NCI-H1417 (cell line): ENCODE results near the gene CYP3A5.
"Not testable (repeated sequence)": the region's sequence is repeated elsewhere in the genome, so short reads cannot be mapped to it uniquely, and the experiment has no call there.

Source experiments
- DNase-seq, 3 experiments: peaks; one replicate each; lab custom pipeline; 2025; lab: John Stamatoyannopoulos, UW

CYP3A5 gene

GRCh38 chr7:99685871-99686608 is 6.2 kb upstream of the CYP3A5 start:
- peak in 1 of 3 experiments; percentile 35 for DNase-seq

GRCh38 chr7:99685129-99685758 is 5.4 kb upstream of the CYP3A5 start:
- no peak for DNase-seq

DNA sequence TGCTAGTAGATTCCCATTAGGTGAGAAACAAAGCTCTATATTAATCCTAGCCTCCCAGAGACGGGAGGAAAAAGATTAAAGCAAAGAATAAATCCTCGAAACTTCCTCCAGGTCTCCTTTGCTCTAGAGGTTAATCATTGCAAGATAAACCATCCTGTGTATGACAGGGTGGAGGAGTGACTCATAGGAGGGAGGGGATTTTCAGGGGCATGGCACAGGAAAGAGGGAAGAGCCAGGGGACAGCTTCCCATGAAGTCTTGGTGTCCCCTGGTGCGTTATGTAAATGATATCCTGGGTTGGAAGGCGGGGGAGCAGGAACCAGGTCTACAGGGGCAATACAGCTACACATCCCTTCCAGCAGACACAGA is 780 bp downstream of the CYP3A5 start:
- no peak for DNase-seq

GRCh38 chr7:99677648-99678045 is 2.1 kb downstream of the CYP3A5 start:
- DNase-seq = no peak

- DNase-seq = no peak
Measured at GRCh38 chr7:99677013-99677647, 2.7 kb downstream of the CYP3A5 start.

GRCh38 chr7:99674995-99675742 is 4.6 kb downstream of the CYP3A5 start:
- no peak for DNase-seq

DNA sequence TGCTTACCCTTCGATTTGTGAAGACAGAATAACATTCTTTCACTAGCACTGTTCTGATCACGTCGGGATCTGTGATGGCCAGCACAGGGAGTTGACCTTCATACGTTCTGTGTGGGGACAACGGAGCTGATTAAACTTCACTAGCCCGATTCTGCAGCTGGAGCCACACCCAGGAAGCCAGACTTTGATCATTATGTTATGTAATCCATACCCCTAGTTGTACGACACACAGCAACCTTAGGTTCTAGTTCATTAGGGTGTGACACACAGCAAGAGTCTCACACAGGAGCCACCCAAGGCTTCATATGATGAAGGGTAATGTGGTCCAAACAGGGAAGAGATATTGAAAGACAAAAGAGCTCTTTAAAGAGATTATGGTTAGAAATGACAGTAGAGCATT is 7.2 kb downstream of the CYP3A5 start:
- DNase-seq = no peak

DNA sequence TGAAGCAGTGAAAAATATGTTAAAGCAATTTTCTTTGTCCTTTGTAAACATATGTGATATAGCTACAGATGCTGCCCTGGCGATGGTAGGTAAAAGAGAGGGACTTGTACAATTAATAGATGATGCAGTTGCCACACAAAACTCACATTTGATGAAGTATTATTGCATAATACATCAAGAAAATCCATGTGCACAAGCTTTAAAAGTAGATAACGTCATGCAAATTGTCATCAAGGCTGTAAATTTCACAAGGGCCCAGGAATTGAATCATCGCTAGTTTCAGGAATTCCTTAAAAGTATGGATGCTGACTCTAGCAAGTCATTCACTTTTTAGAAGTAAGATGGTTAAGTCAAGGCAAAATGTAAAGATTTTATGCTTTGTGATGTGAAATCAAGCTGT is 10.0 kb downstream of the CYP3A5 start:
- DNase-seq = no peak

DNA sequence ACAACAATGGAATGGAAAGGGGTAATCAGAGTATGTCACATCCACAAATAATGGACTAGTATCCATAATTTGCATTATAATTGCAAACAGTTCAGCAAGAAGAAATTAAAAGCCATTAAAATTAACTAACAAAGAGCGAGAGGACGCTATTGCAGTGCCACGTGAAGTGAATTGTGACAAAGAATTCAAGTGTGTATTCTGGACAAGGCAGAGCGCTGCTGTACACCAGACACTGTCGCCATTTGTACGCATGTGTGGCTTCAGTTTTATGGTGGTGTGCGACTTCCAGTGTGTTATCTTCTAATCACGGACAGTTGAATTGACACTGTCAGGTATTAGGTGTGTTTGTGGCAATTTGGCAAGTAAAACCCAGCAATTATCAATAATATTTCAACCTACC is 11.3 kb downstream of the CYP3A5 start:
- no peak for DNase-seq

GRCh38 chr7:99667179-99667578 is 12.6 kb downstream of the CYP3A5 start:
- DNase-seq = no peak

- no peak for DNase-seq
Measured at GRCh38 chr7:99666013-99666395, 13.8 kb downstream of the CYP3A5 start.

DNA sequence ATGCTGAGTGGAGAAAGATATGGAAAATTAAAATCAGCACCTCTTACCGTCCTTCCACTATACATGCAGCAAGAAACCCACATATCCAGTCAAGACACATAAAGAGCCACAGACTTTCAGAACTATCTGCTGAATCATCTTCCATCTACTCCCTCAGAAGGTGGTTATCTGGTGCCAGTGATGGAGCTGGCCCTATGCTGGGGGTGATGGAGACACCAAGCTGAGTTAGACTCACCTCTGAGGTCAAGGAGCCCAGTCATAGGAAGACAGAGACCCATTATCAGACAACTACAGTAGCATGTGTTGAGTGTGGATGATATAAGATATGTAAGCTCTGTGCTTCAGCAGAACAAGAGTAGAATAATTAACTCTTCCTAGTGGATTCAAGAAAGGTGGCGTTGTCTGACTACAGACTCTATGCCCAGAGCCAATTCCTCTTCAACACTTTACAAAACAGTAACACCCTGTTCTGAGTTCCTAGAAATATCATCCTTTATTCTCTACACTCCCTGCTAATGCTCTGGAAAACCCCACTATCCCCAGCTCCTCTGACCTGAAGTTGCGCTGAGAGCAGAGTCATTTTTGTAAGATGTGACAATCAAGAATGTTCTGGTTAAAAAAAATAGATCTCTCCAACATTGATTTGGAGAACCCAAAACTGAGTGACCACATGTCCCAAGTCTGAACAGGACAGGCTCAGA is 14.3 kb downstream of the CYP3A5 start:
- DNase-seq = no peak

GRCh38 chr7:99657879-99658278 is 21.9 kb downstream of the CYP3A5 start:
- not testable (repeated sequence) for DNase-seq

DNA sequence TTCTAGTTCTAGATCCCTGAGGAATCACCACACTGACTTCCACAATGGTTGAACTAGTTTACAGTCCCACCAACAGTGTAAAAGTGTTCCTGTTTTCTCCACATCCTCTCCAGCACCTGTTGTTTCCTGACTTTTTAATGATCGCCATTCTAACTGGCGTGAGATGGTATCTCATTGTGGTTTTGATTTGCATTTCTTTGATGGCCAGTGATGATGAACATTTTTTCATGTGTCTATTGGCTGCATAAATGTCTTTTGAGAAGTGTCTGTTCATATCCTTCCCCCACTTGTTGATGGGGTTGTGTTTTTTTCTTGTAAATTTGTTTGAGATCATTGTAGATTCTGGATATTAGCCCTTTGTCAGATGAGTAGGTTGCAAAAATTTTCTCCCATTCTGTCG is 25.2 kb downstream of the CYP3A5 start:
- not testable (repeated sequence) for DNase-seq

GRCh38 chr7:99653754-99654153 is 26.0 kb downstream of the CYP3A5 start:
- no peak for DNase-seq

DNA sequence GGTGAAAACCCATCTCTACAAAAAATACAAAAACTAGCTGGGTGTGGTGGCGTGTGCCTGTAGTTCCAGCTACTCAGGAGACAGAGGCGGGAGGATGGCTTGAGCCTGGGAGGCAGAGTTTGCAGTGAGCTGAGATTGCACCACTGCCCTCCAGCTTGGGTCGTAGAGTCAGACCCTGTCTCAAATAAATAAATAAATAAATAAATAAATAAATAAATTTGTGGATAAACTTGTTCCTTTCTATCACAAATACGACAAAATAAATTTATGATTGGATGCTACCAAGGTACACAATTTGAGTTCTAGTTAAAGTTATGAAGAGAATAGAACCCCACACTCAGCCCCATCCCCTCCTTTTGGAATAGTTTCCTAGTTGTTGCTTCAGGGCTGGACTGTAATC is 26.5 kb downstream of the CYP3A5 start:
- DNase-seq = not testable (repeated sequence)

DNA sequence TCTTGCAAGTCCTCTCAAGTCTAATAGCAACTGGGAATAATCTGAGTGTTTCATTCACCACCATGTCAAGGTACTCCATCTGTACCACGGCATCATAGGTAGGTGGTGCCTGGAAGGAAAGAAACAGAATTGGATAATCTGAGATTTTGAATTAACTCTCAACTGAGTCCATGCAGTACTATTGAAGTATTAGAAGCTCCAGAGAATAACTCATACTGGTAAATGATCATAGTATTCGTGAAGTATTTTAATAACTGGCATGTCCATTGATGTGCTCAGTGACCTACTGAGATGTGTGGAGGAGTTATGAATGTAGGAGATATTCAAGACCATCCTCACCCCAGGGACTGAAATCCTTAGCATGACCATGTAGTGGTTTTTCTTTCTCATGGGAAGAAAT is 27.1 kb downstream of the CYP3A5 start:
- DNase-seq = no peak

DNA sequence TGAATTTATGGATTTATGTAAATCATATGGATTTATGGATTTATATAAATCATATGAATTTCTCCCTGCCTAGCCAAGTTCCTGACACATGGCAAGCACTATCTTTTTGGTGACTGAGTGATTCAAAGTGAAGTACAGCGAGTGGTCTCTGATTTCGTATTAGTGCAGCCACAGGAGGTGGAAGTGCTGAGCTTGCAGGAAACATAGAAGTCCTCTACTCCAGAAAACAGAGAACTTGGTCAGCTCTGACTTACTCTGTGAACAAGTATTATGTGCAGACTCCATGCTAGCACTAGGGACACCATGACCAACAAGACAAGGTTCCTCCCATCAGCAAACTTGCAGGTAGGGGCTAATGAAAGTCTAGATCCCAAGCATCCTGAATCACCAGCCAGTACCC is 28.5 kb downstream of the CYP3A5 start:
- DNase-seq = no peak

- DNase-seq = no peak
Measured at GRCh38 chr7:99648843-99649242, 31.0 kb downstream of the CYP3A5 start.

DNA sequence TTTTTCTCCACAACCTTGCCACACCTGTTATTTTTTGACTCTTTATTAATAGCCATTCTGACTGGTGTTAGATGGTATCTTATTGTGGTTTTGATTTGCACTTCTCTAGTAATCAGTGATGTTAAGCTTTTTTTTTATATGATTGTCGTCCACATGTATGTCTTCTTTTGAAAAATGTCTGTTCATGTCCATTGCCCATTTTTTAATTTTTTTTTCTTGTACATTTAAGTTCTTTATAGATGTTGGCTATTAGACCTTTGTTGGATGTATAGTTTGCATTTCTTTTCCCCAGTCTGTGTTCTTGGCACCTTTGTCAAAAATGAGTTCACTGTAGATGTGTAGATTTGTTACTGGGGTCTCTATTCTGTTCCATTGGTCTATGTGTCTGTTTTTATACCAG is 34.2 kb downstream of the CYP3A5 start:
- no peak for DNase-seq

- DNase-seq = no peak
Measured at GRCh38 chr7:99644431-99644830, 35.4 kb downstream of the CYP3A5 start.

DNA sequence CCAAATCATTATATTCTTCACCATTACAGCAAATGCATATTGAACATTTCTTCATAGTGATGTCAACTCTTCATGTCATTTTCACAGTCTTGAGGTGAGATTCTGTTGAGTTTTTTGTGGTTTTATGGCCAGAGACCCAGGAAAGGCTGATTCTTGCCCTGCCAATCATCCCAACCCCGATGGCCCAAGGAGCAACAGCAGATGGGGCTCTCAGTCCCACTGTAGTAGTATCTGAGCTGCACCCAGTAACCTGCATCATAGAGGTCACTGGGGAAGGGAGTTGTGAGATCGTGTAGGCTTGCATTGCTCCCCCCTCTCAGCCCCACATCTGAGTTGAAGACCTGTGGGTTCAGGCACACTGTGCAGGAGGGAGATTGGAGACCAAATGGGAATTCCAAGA is 36.3 kb downstream of the CYP3A5 start:
- DNase-seq = no peak
